ENCODE data around the gene ABCC1. TPM values are rescaled to one million over a fixed set of nuclear protein-coding genes. Genes with fewer than 3 reads are reported as not detected.
"Not testable (repeated sequence)": the region's sequence is repeated elsewhere in the genome, so short reads cannot be mapped to it uniquely, and the experiment has no call there.

Gene ABCC1
- polyA plus RNA-seq, 1 experiment, result 69.7 TPM

GRCh38 chr16:16185095-16185494, 235.7 kb downstream of the ABCC1 start:
- CTCF ChIA-PET, result no interaction called here
- H3K9me3 ChIP-seq (ENCODE audit: control insufficient read depth, insufficient read depth, low read length), result no peaks in the 10 kb centered on the region
- H3K27ac ChIP-seq (ENCODE audit: low read depth, low read length), result no peak overlapping the region
- no peak overlapping the region for H3K4me3 ChIP-seq (ENCODE audit: low read depth, low read length)
- POLR2A ChIA-PET, result no interaction called here
- DNase-seq (ENCODE audit: low read depth, low spot score), result no peak
- no peak for TF ChIP-seq CTCF (IDR thresholded peaks at IDR 0.05; ENCODE audit: low read depth, low read length)
- H3K27me3 ChIP-seq (ENCODE audit: control insufficient read depth, insufficient read depth, low read length), result peaks cover 10% of the 10 kb centered on the region

- Histone ChIP-seq H3K27ac (ENCODE audit: low read depth, low read length) (no peak overlapping the region), H3K9me3 (ENCODE audit: control insufficient read depth, insufficient read depth, low read length) (no peaks in the 10 kb centered on the region), H3K27me3 (ENCODE audit: control insufficient read depth, insufficient read depth, low read length) (peaks cover 12% of the 10 kb centered on the region), H3K4me3 (ENCODE audit: low read depth, low read length) (no peak overlapping the region)
- CTCF ChIA-PET, result interaction anchor here (0.6 to 1.0 kb wide), 2 partner anchors 9 to 423 kb away, joined by 3 to 8 read pairs; no protein-coding TSS in a partner anchor
- DNase-seq (ENCODE audit: low read depth, low spot score), result no peak
- POLR2A ChIA-PET, result no interaction called here
- TF ChIP-seq CTCF (IDR thresholded peaks at IDR 0.05; ENCODE audit: low read depth, low read length), result no peak
Observed at GRCh38 chr16:16186820-16187219, 237.4 kb downstream of the ABCC1 start.

GRCh38 chr16:16188827-16189226, 239.4 kb downstream of the ABCC1 start:
- Histone ChIP-seq H3K27ac (ENCODE audit: low read depth, low read length) (no peak overlapping the region), H3K4me3 (ENCODE audit: low read depth, low read length) (no peak overlapping the region), H3K27me3 (ENCODE audit: control insufficient read depth, insufficient read depth, low read length) (peaks cover 9% of the 10 kb centered on the region), H3K9me3 (ENCODE audit: control insufficient read depth, insufficient read depth, low read length) (no peaks in the 10 kb centered on the region)
- ChIA-PET CTCF (no interaction called here), POLR2A (interaction anchor here (0.7 kb wide), 1 partner anchor 18 kb away, joined by 4 read pairs; no protein-coding TSS in a partner anchor)
- no peak for TF ChIP-seq CTCF (IDR thresholded peaks at IDR 0.05; ENCODE audit: low read depth, low read length)
- DNase-seq (ENCODE audit: low read depth, low spot score), result no peak

- Histone ChIP-seq H3K27ac (ENCODE audit: low read depth, low read length) (no peak overlapping the region), H3K27me3 (ENCODE audit: control insufficient read depth, insufficient read depth, low read length) (peaks cover 11% of the 10 kb centered on the region), H3K9me3 (ENCODE audit: control insufficient read depth, insufficient read depth, low read length) (no peaks in the 10 kb centered on the region), H3K4me3 (ENCODE audit: low read depth, low read length) (no peak overlapping the region)
- TF ChIP-seq CTCF (IDR thresholded peaks at IDR 0.05; ENCODE audit: low read depth, low read length), result no peak
- CTCF ChIA-PET, result no interaction called here
- no peak for DNase-seq (ENCODE audit: low read depth, low spot score)
- POLR2A ChIA-PET, result no interaction called here
Observed at GRCh38 chr16:16189842-16190241, 240.4 kb downstream of the ABCC1 start.

GRCh38 chr16:16190546-16190945, 241.1 kb downstream of the ABCC1 start:
- no peak for TF ChIP-seq CTCF (IDR thresholded peaks at IDR 0.05; ENCODE audit: low read depth, low read length)
- no peak overlapping the region for H3K4me3 ChIP-seq (ENCODE audit: low read depth, low read length)
- H3K9me3 ChIP-seq (ENCODE audit: control insufficient read depth, insufficient read depth, low read length), result no peaks in the 10 kb centered on the region
- peaks cover 11% of the 10 kb centered on the region for H3K27me3 ChIP-seq (ENCODE audit: control insufficient read depth, insufficient read depth, low read length)
- POLR2A ChIA-PET, result no interaction called here
- DNase-seq (ENCODE audit: low read depth, low spot score), result no peak
- no peak overlapping the region for H3K27ac ChIP-seq (ENCODE audit: low read depth, low read length)
- CTCF ChIA-PET, result no interaction called here

GRCh38 chr16:16190966-16191365, 241.6 kb downstream of the ABCC1 start:
- H3K27me3 ChIP-seq (ENCODE audit: control insufficient read depth, insufficient read depth, low read length), result peaks cover 11% of the 10 kb centered on the region
- DNase-seq (ENCODE audit: low read depth, low spot score); POLR2A ChIA-PET; CTCF ChIA-PET; H3K4me3 ChIP-seq (ENCODE audit: low read depth, low read length); H3K27ac ChIP-seq (ENCODE audit: low read depth, low read length); H3K9me3 ChIP-seq (ENCODE audit: control insufficient read depth, insufficient read depth, low read length): not testable (repeated sequence)

All from AG04450 (cell line).